HG02610 (cell line): ENCODE data around the gene RGS9.
A peak's percentile ranks its signal among the peaks of the same experiment; 100 is the strongest.
"Not testable (repeated sequence)": the region's sequence is repeated elsewhere in the genome, so short reads cannot be mapped to it uniquely, and the experiment has no call there.

Experiments
- ATAC-seq: cut with Tn5 transposase; IDR thresholded peaks from one replicate; pipeline ENCODE4 v1.9.1; 2021; ENCODE audit warnings: mild to moderate bottlenecking, moderate library complexity; ENCODE audit not compliant: unreplicated experiment

RGS9 gene

GRCh38 chr17:65109990-65110680 lies 27.0 kb upstream of the RGS9 start:
- no peak for ATAC-seq

DNA sequence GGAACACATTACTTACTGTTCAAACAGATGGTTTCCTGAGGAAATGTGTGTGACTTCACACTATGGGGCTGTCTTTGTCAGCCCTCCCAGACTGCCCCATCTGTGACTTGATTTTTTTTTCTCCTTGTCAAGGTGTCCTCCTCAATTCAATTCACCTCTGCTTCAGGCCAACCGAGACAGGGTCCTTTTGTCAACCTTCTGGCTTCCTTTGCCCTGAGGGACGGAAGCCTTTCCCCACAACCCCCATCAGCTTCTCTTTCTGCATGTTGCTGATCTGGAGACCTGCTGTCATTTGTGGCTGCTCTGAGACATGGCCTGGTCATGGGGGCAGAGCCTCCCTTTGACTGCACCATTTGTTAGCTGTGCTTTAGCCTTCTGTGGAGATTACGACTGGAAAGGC lies 21.3 kb upstream of the RGS9 start:
- ATAC-seq, result no peak

- ATAC-seq, result not testable (repeated sequence)
These were observed 20.7 kb upstream of the RGS9 start for GRCh38 chr17:65116515-65116914.

DNA sequence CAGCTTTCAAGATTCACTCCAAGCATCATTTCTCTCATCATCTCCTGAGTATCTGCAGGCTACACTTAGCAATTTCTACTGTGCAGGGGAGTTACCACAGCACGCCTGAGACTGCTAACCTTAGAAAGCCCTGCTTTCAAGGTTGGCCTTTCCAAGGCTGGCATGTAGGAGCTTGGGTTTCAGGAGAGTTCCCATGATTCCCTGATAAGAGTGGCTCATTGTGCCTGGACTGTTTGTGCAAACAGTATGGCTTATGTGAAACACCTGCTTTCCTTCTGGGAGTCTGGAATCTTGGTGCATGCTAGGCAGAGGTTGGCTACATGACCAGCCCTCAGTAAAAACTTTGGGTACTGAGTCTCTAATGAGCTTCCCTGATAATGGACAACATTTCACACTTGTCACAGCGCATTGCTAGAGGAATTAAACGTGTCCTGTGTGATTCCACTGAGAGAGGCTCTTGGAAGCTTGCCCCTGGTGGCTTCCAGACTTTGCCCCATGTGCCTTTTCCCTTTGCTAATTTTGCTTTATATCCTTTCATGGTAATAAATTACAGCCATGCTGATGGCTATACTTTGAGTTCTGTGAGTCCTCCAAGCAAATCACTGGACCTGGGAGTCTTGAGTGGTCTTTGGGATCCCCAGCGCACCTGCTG lies 19.7 kb upstream of the RGS9 start:
- no peak for ATAC-seq

- no peak for ATAC-seq
These were observed 15.8 kb upstream of the RGS9 start for GRCh38 chr17:65121368-65121767.

GRCh38 chr17:65121916-65122806 lies 15.0 kb upstream of the RGS9 start:
- ATAC-seq, result no peak

GRCh38 chr17:65122836-65123756 lies 14.1 kb upstream of the RGS9 start:
- ATAC-seq, result peak; percentile 56

DNA sequence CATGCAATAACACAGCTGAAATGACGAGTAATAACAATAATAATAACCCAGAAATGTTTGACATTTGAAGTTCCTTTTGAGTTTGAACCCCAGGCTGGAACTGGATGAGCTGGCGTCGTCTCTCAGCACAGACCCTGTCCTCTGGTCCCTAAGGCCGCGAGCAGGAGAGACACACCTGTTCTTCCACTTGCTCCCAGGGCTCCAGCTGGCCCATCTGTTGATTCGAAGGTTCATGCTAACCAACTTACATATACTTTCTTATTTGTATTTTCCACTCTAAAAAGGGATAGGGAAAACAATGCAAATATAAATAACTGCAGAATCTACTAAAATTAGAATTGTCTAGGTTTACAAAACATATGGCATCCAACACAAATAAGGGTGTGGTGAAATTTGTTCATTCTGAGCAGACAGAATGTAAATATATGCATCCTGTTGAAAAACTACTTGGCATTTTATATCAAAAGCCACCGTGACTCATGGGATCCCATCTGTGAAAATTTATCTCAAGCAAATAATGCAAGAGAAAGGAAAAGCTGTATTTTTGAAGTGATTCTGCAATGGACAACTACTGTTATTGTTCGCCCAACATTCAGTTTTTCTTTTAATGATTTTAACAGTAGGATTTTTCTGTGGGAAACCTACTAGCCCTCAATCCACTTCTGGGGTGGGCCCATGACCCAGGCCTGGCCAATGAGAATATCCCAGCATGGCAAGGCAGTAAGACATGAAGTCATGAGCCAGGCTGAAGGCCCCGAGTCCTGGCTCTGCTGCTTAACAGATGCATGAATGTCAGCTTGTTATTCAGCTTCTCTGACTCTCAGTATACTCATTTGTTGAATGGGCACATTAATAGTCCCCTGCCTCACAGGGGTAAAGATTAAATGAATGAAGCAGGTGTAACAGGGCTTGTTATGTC lies 13.2 kb upstream of the RGS9 start:
- no peak for ATAC-seq

- no peak for ATAC-seq
These were observed 6.3 kb upstream of the RGS9 start for GRCh38 chr17:65130832-65131231.

DNA sequence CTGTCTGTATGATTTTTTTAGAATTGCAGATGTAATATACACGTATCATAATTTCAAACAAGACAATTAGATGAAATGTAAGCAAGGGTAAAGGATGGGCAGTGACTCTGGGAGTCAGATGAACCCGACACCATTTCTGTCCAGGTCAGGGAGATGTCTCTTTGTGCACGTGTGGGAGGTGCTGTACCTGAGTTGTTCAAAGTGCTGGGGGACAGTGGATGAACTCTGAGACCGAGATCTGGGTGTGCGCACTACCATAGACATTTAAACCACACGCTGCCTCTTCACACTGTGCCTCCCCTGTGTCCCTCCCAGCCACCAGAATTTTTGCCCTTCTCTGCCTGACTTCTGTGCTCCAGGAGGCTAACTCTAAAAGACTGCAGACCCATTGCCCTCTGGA lies 5.9 kb upstream of the RGS9 start:
- no peak for ATAC-seq

GRCh38 chr17:65131946-65132345 lies 5.2 kb upstream of the RGS9 start:
- no peak for ATAC-seq

DNA sequence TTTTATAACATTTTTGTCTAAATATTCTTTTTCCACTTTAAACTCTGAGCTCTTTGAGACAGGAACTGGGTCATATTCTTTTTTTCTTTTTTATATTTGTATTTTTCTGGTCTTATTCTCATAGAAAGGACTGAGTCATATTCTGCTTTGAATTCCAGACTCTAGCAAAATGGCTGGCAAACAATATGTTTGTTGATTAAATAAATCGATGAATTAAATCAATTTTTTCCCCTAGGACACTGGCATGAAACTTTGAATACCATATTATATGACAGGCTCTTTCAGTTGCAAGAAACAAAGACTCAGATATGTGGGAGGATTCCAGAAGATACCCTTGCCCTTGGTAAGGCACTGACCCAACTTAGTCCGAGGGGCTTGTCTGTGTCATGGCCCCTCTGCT lies 3.1 kb upstream of the RGS9 start:
- ATAC-seq, result no peak

- no peak for ATAC-seq
These were observed 2.1 kb downstream of the RGS9 start for GRCh38 chr17:65139101-65139764.

- no peak for ATAC-seq
These were observed 5.1 kb downstream of the RGS9 start for GRCh38 chr17:65142247-65142646.

- no peak for ATAC-seq
These were observed 6.9 kb downstream of the RGS9 start for GRCh38 chr17:65143889-65144604.

DNA sequence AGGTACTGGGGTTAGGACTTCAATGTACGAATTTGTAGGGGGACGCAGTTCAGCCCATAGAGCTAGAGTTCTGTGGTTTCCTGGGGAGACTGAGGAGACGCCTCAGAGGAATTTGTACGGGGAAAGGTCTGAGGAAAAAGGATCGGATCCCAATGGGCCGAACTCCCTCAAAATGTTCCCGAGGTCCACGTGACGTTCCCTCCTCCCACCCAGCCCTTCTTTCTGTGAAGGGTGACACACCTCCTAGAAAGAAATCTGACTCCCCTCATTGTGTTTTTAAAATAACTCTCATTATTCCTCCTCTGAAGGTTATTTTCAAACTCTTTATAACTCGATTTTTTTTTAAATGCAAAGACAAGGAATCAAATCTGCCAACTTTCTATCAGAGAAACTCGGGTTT lies 8.6 kb downstream of the RGS9 start:
- no peak for ATAC-seq

- no peak for ATAC-seq
These were observed 10.8 kb downstream of the RGS9 start for GRCh38 chr17:65147955-65148354.

GRCh38 chr17:65154770-65155589 lies 17.8 kb downstream of the RGS9 start:
- ATAC-seq, result peak; percentile 91
